ENCODE results near the gene SLC6A18. TPM values are rescaled to one million over a fixed set of nuclear protein-coding genes. Genes with fewer than 3 reads are reported as not detected.
A peak's percentile ranks its signal among the peaks of the same experiment; 100 is the strongest.
"Not testable (repeated sequence)": the region's sequence is repeated elsewhere in the genome, so short reads cannot be mapped to it uniquely, and the experiment has no call there.

The SLC6A18 gene
- total RNA-seq, 2 donors from 2014 or later = not detected

DNA sequence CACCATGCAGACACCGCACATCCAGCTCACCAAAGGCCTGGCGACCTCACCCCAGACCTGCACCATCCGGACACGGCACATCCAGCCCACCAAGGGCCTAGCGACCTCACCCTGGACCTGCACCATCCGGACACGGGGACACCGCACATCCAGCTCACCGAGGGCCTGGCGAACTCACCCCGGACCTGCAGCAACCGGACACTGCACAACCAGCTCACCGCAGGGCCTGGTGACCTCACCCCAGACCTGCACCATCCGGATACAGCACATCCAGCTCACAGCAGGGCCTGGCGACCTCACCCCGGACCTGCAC, 58.5 kb downstream of the SLC6A18 start:
- not testable (repeated sequence) for H3K27ac Mint-ChIP-seq; H3K9me3 Mint-ChIP-seq; H3K27me3 Mint-ChIP-seq; H3K4me1 Mint-ChIP-seq (ENCODE audit: low read depth in 2 of 2); H3K4me3 Mint-ChIP-seq; ATAC-seq; H3K36me3 Mint-ChIP-seq; DNase-seq (ENCODE audit: low spot score)

DNA sequence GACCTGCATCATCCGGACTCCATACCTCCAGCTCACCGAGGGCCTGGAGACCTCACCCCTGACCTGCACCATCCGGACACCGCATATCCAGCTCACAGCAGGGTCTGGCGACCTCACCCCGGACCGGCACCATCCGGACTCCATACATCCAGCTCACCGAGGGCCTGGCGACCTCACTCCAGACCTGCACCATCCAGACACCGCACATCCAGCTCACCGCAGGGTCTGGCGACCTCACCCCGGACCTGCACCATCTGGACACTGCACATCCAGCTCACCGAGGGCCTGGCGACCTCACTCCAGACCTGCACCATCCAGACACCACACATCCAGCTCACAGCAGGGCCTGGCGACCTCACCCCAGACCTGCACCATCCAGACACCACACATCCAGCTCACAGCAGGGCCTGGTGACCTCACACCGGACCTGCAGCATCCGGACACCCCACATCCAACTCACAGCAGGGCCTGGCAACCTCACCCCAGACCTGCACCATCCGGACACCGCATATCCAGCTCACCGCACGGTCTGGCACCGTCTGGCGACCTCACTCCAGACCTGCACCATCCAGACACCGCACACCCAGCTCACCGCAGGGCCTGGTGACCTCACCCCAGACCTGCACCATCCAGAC, 59.3 kb downstream of the SLC6A18 start:
- DNase-seq (ENCODE audit: low spot score); H3K4me3 Mint-ChIP-seq; ATAC-seq; H3K36me3 Mint-ChIP-seq; H3K27ac Mint-ChIP-seq; H3K4me1 Mint-ChIP-seq (ENCODE audit: low read depth in 2 of 2); H3K9me3 Mint-ChIP-seq: not testable (repeated sequence)
- H3K27me3 Mint-ChIP-seq = peaks cover 8 to 12% of the 10 kb centered on the region in 2 donors

DNA sequence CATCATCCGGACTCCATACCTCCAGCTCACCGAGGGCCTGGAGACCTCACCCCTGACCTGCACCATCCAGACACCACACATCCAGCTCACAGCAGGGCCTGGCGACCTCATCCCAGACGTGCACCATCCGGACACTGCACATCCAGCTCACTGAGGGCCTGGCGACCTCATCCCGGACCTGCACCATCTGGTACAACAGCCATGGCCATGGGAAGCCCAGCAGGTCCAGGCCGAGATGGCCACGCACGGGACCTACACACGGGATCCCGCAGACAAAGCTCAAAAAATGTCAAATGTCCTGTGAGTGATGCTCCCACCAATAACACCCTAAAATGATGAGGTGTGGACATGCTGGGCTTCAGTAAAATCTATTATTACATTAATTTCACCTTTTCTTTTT, 60.0 kb downstream of the SLC6A18 start:
- ATAC-seq = no peak
- Mint-ChIP-seq H3K9me3 (peaks cover 3% of the 10 kb centered on the region), H3K36me3 (peaks cover 6% of the 10 kb centered on the region), H3K4me3 (no peak overlapping the region), H3K4me1 (ENCODE audit: low read depth in 2 of 2) (no peaks in the 10 kb centered on the region), H3K27me3 (peaks cover 8 to 12% of the 10 kb centered on the region in 2 donors), H3K27ac (no peak overlapping the region)
- no peak for DNase-seq (ENCODE audit: low spot score)

DNA sequence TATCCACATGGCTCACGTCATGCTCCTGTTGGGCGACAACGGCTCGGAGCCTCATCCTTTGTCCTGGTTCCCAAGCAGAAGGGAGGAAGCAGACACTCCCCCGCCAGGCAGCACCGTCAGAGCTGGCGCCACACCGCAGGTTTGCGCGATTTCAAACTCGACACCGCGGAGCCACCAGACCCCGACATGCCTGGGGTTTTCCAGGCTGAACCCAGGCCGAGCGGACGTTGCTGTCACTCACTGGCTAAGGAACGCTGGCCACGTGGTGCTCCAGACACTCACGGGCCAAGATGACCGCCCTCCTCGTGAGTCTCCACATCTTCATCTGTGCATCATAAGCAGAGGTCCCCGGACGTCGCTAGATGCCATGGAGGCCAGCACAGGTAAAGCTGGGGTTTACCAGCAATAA, 60.7 kb downstream of the SLC6A18 start:
- Mint-ChIP-seq H3K4me1 (ENCODE audit: low read depth in 2 of 2) (no peaks in the 10 kb centered on the region), H3K36me3 (peaks cover 6% of the 10 kb centered on the region), H3K27me3 (peaks cover 8 to 12% of the 10 kb centered on the region in 2 donors), H3K27ac (no peak overlapping the region), H3K9me3 (peaks cover 3% of the 10 kb centered on the region), H3K4me3 (no peak overlapping the region)
- DNase-seq (ENCODE audit: low spot score) (no peak), ATAC-seq (no peak)

DNA sequence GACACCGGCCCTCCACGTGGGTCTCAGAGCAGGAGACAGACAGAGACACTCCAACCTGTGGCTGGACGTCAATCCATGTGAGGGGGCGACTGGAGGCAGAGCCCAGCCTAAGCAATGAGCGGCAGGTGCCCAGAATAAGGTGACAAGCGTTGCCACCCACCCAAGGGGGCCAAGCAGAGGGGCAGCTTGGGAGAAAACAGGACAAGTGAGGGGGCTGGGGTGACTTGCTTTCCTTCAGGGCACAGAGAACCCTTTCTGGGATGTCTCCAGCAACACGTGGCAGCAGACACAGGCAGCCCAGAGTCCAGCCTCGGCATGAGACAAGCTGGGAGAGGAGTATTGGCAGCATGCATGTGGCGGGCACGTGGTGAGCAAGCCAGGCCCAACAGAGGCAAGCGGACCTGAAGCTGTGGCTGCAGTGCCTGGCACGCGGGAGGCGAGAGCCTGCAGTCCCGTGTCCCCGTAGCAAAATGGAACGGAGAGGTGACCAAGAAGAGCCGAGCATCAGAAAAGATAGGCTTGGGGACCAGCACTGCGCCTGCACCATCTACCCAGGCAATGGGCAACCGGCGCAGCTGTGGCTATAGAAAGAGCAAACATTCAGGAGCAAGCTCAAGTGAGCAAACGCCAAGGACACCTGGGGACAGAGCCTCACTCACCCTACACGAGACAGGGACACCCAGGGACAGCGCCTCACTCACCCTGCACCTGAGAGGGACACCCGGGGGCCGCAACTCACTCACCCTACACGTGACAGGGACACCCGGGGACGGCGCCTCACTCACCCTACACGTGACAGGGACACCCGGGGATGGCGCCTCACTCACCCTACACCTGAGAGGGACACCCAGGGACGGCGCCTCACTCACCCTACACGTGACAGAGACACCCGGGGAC, 63.5 kb downstream of the SLC6A18 start:
- H3K4me3 Mint-ChIP-seq = no peak overlapping the region
- no peak overlapping the region for H3K27ac Mint-ChIP-seq
- DNase-seq (ENCODE audit: low spot score) = no peak
- no peaks in the 10 kb centered on the region for H3K4me1 Mint-ChIP-seq (ENCODE audit: low read depth in 2 of 2)
- ATAC-seq = no peak
- H3K9me3 Mint-ChIP-seq = peaks cover 3% of the 10 kb centered on the region
- H3K27me3 Mint-ChIP-seq = peaks cover 10 to 12% of the 10 kb centered on the region in 2 donors
- peaks cover 6% of the 10 kb centered on the region for H3K36me3 Mint-ChIP-seq

DNA sequence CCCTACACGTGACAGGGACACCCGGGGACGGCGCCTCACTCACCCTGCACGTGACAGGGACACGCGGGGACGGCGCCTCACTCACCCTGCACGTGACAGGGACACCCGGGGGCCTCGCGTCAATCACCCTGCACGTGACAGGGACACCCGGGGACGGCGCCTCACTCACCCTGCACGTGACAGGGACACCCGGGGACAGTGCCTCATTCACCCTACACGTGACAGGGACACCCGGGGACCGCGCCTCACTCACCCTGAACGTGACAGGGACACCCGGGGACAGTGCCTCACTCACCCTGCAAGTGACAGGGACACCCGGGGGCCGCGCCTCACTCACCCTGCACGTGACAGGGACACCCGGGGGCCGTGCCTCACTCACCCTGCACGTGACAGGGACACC, 64.4 kb downstream of the SLC6A18 start:
- H3K9me3 Mint-ChIP-seq; ATAC-seq; H3K4me1 Mint-ChIP-seq (ENCODE audit: low read depth in 2 of 2); H3K27ac Mint-ChIP-seq; H3K36me3 Mint-ChIP-seq; H3K4me3 Mint-ChIP-seq; DNase-seq (ENCODE audit: low spot score): not testable (repeated sequence)
- H3K27me3 Mint-ChIP-seq = peaks cover 10 to 12% of the 10 kb centered on the region in 2 donors

DNA sequence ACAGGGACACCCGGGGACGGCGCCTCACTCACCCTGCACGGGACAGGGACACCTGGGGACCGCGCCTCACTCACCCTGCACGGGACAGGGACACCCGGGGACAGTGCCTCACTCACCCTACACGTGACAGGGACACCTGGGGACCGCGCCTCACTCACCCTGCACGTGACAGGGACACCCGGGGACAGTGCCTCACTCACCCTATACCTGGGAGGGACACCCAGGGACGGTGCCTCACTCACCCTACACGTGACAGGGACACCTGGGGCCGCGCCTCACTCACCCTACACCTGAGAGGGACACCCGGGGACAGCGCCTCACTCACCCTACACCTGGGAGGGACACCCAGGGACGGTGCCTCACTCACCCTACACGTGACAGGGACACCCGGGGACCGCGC, 65.8 kb downstream of the SLC6A18 start:
- not testable (repeated sequence) for ATAC-seq; H3K9me3 Mint-ChIP-seq; H3K4me1 Mint-ChIP-seq (ENCODE audit: low read depth in 2 of 2); H3K36me3 Mint-ChIP-seq; H3K4me3 Mint-ChIP-seq; DNase-seq (ENCODE audit: low spot score); H3K27ac Mint-ChIP-seq
- peaks cover 11 to 12% of the 10 kb centered on the region in 2 donors for H3K27me3 Mint-ChIP-seq

DNA sequence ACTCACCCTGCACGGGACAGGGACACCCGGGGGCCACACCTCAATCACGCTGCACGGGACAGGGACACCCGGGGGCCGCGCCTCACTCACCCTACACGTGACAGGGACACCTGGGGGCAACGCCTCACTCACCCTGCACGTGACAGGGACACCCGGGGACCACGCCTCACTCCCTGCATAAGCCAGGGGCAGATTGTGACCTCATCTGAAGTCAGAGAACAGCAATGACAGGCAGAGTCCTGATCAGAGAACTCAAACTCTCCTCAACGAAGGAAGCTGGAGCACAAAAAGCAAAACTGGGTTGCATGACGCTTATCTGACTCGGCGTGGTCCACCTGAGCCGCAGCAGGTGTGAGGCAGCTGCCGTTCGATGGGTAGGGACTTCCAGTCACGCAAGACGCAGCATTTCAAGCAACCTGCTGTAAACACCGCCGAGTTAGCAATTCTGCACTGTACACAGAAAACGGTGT, 66.5 kb downstream of the SLC6A18 start:
- H3K27me3 Mint-ChIP-seq = peaks cover 16 to 19% of the 10 kb centered on the region in 2 donors
- no peak overlapping the region for H3K27ac Mint-ChIP-seq
- DNase-seq (ENCODE audit: low spot score) = no peak
- H3K4me3 Mint-ChIP-seq = no peak overlapping the region
- no peaks in the 10 kb centered on the region for H3K4me1 Mint-ChIP-seq (ENCODE audit: low read depth in 2 of 2)
- H3K9me3 Mint-ChIP-seq = peaks cover 3% of the 10 kb centered on the region
- H3K36me3 Mint-ChIP-seq = peaks cover 6% of the 10 kb centered on the region
- ATAC-seq = no peak

DNA sequence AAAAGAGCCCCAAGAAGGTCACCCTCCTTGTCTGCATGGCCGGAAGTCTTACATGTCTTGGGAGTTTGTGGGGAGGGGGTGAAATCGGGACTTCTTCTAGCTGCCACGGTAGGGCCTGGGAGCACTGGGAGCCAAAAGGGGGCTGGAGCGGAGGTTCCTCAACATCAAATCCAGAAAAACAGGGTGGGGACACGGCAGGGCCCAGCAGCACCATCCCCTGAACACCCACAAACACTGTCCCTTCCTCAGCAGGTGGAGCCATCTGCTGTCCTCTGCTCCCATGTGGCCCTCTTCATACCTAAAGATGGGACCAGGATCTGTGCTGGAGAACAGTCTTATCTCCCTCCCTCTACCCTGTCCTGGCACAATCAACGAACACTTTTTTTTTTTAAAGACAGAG, 67.0 kb downstream of the SLC6A18 start:
- no peak for DNase-seq (ENCODE audit: low spot score)
- peaks cover 16 to 19% of the 10 kb centered on the region in 2 donors for H3K27me3 Mint-ChIP-seq
- ATAC-seq = no peak
- no peaks in the 10 kb centered on the region for H3K4me1 Mint-ChIP-seq (ENCODE audit: low read depth in 2 of 2)
- peaks cover 3% of the 10 kb centered on the region for H3K9me3 Mint-ChIP-seq
- peaks cover 6% of the 10 kb centered on the region for H3K36me3 Mint-ChIP-seq
- H3K4me3 Mint-ChIP-seq = no peak overlapping the region
- H3K27ac Mint-ChIP-seq = no peak overlapping the region

DNA sequence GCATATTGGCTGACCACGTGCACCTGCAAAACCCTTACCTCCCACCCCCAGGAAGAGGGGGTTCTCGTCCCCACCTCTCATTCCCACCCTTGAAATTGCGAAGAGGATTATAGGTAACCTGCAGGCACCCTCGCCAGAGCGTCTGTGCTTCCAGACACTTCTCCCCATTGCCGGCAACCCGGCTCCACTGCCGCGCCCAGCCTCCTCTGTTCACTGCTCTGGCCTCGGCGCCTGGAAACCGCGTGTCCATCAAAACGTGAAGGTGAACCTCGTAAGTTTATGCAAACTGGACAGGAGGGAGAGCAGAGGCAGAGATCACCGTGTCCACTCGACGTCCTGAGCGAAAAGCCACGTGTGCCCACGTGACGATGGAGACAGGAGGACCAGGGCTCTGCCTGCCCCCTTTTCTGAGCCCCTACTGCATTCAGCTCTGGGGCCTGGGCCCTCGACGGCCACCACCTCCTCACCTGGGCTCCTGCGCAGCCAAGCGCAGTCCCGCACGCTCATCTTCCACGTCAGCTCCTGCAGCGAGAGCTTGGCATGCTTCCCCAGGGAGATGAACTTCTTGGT, 67.8 kb downstream of the SLC6A18 start:
- Mint-ChIP-seq H3K4me3 (no peak overlapping the region), H3K36me3 (peaks cover 5% of the 10 kb centered on the region), H3K9me3 (peaks cover 3% of the 10 kb centered on the region), H3K4me1 (ENCODE audit: low read depth in 2 of 2) (no peaks in the 10 kb centered on the region), H3K27me3 (peaks cover 16 to 17% of the 10 kb centered on the region in 2 donors), H3K27ac (no peak overlapping the region)
- ATAC-seq (no peak), DNase-seq (ENCODE audit: low spot score) (no peak)

DNA sequence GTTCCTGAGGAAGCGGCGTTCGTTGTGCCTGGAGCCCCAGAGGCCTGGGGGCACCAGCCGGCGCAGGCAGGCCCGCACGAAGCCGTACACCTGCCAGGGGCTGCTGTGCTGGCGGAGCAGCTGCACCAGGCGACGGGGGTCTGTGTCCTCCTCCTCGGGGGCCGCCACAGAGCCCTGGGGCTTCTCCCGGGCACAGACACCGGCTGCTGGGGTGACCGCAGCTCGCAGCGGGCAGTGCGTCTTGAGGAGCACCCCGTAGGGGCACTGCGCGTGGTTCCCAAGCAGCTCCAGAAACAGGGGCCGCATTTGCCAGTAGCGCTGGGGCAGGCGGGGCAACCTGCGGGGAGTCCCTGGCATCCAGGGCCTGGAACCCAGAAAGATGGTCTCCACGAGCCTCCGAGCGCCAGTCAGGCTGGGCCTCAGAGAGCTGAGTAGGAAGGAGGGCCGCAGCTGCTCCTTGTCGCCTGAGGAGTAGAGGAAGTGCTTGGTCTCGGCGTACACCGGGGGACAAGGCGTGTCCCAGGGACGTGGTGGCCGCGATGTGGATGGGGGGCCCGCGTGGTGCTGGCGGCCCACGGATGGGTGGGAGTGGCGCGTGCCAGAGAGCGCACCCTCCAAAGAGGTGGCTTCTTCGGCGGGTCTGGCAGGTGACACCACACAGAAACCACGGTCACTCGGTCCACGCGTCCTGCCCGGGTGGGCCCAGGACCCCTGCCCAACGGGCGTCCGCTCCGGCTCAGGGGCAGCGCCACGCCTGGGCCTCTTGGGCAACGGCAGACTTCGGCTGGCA, 68.4 kb downstream of the SLC6A18 start:
- ATAC-seq (no peak), DNase-seq (ENCODE audit: low spot score) (no peak)
- Mint-ChIP-seq H3K36me3 (no peaks in the 10 kb centered on the region), H3K27me3 (peaks cover 10 to 11% of the 10 kb centered on the region in 2 donors), H3K4me3 (peak overlapping the region; percentile 15), H3K9me3 (no peaks in the 10 kb centered on the region), H3K4me1 (ENCODE audit: low read depth in 2 of 2) (no peaks in the 10 kb centered on the region), H3K27ac (no peak overlapping the region)

DNA sequence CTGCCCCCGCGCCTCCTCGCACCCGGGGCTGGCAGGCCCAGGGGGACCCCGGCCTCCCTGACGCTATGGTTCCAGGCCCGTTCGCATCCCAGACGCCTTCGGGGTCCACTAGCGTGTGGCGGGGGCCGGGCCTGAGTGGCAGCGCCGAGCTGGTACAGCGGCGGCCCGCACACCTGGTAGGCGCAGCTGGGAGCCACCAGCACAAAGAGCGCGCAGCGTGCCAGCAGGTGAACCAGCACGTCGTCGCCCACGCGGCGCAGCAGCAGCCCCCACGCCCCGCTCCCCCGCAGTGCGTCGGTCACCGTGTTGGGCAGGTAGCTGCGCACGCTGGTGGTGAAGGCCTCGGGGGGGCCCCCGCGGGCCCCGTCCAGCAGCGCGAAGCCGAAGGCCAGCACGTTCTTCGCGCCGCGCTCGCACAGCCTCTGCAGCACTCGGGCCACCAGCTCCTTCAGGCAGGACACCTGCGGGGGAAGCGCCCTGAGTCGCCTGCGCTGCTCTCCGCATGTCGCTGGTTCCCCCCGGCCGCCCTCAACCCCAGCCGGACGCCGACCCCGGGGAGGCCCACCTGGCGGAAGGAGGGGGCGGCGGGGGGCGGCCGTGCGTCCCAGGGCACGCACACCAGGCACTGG, 69.1 kb downstream of the SLC6A18 start:
- Mint-ChIP-seq H3K9me3 (no peaks in the 10 kb centered on the region), H3K36me3 (no peaks in the 10 kb centered on the region), H3K27me3 (peaks cover 7 to 14% of the 10 kb centered on the region in 2 donors)

More for the DNA sequence above, 69.1 kb downstream of the SLC6A18 start:
- H3K4me1 Mint-ChIP-seq (ENCODE audit: low read depth in 2 of 2) = no peaks in the 10 kb centered on the region
- H3K27ac Mint-ChIP-seq = no peak overlapping the region
- peak in 1 of 2 donors; percentile 8 for ATAC-seq
- DNase-seq (ENCODE audit: low spot score) = no peak
- H3K4me3 Mint-ChIP-seq = no peak overlapping the region

All from natural killer cell treated with Interleukin-12 subunit alpha and Interleukin-12 subunit beta and Interleukin-15 and Interleukin-18, amount 100 ng/mL, for 72 hours (primary cell).